Activated naive CD8-positive, alpha-beta T cell treated with anti-CD3 and anti-CD28 coated beads, Interleukin-2, amount 50 U/mL, for 24 hours (primary cell): ENCODE results near the gene ACTG1.

Source experiments
- ATAC-seq: fragments of 150-1000 bp; cut with Tn5 transposase; one replicate; pipeline ENCODE4 v1.10.0; 2021
- DNase-seq: peaks from one replicate; pipeline ENCODE4 v3.0.0; 2021
- H3K27ac Mint-ChIP-seq: one replicate; pipeline ENCODE4 v1.8.0; 2021; ENCODE audit warnings: mild to moderate bottlenecking, mixed read lengths
- H3K27me3 Mint-ChIP-seq: one replicate; pipeline ENCODE4 v1.8.0; 2021; ENCODE audit warnings: mixed read lengths
- H3K36me3 Mint-ChIP-seq: one replicate; pipeline ENCODE4 v1.8.0; 2021; ENCODE audit warnings: low read depth, mixed read lengths
- H3K4me1 Mint-ChIP-seq: one replicate; pipeline ENCODE4 v1.8.0; 2021; ENCODE audit warnings: mixed read lengths
- H3K4me3 Mint-ChIP-seq: one replicate; pipeline ENCODE4 v1.8.0; 2021; ENCODE audit warnings: mild to moderate bottlenecking, moderate library complexity, mixed read lengths
- H3K9me3 Mint-ChIP-seq: one replicate; pipeline ENCODE4 v1.8.0; 2021; ENCODE audit warnings: mixed read lengths

ACTG1 gene

GRCh38 chr17:81468770-81469121, 43.9 kb downstream of the ACTG1 start:
- H3K27me3 Mint-ChIP-seq, result no peaks in the 10 kb centered on the region
- H3K4me3 Mint-ChIP-seq, result no peak overlapping the region
- no peak overlapping the region for H3K27ac Mint-ChIP-seq
- no peaks in the 10 kb centered on the region for H3K4me1 Mint-ChIP-seq
- no peaks in the 10 kb centered on the region for H3K36me3 Mint-ChIP-seq
- no peak for ATAC-seq
- H3K9me3 Mint-ChIP-seq, result no peaks in the 10 kb centered on the region
- no peak for DNase-seq

- Mint-ChIP-seq H3K4me1 (no peaks in the 10 kb centered on the region), H3K27ac (no peak overlapping the region), H3K36me3 (no peaks in the 10 kb centered on the region), H3K27me3 (no peaks in the 10 kb centered on the region), H3K9me3 (no peaks in the 10 kb centered on the region), H3K4me3 (no peak overlapping the region)
- ATAC-seq (no peak), DNase-seq (no peak)
These were observed 44.4 kb downstream of the ACTG1 start for GRCh38 chr17:81468111-81468769.

- Mint-ChIP-seq H3K4me3 (no peak overlapping the region), H3K36me3 (no peaks in the 10 kb centered on the region), H3K27ac (no peak overlapping the region), H3K9me3 (no peaks in the 10 kb centered on the region), H3K27me3 (no peaks in the 10 kb centered on the region), H3K4me1 (no peaks in the 10 kb centered on the region)
- no peak for ATAC-seq
- DNase-seq, result no peak
These were observed 45.8 kb downstream of the ACTG1 start for GRCh38 chr17:81466564-81467472.

- no peak for ATAC-seq
- no peak overlapping the region for H3K27ac Mint-ChIP-seq
These were observed 46.7 kb downstream of the ACTG1 start for GRCh38 chr17:81465910-81466309.

GRCh38 chr17:81464586-81464985, 48.0 kb downstream of the ACTG1 start:
- no peaks in the 10 kb centered on the region for H3K36me3 Mint-ChIP-seq
- no peak overlapping the region for H3K27ac Mint-ChIP-seq
- H3K4me1 Mint-ChIP-seq, result no peaks in the 10 kb centered on the region
- ATAC-seq, result no peak
- no peak for DNase-seq
- H3K27me3 Mint-ChIP-seq, result no peaks in the 10 kb centered on the region
- H3K4me3 Mint-ChIP-seq, result no peak overlapping the region
- no peaks in the 10 kb centered on the region for H3K9me3 Mint-ChIP-seq

More at GRCh38 chr17:81465910-81466309, 46.7 kb downstream of the ACTG1 start:
- no peaks in the 10 kb centered on the region for H3K9me3 Mint-ChIP-seq
- H3K4me3 Mint-ChIP-seq, result no peak overlapping the region
- no peak for DNase-seq
- no peaks in the 10 kb centered on the region for H3K36me3 Mint-ChIP-seq
- no peaks in the 10 kb centered on the region for H3K4me1 Mint-ChIP-seq
- no peaks in the 10 kb centered on the region for H3K27me3 Mint-ChIP-seq

- no peak for DNase-seq
- H3K4me1 Mint-ChIP-seq, result no peaks in the 10 kb centered on the region
- H3K9me3 Mint-ChIP-seq, result no peaks in the 10 kb centered on the region
- no peaks in the 10 kb centered on the region for H3K27me3 Mint-ChIP-seq
- no peak for ATAC-seq
- H3K27ac Mint-ChIP-seq, result no peak overlapping the region
- no peaks in the 10 kb centered on the region for H3K36me3 Mint-ChIP-seq
- H3K4me3 Mint-ChIP-seq, result no peak overlapping the region
These were observed 49.1 kb downstream of the ACTG1 start for GRCh38 chr17:81463506-81463905.

- ATAC-seq (no peak), DNase-seq (no peak)
- Mint-ChIP-seq H3K36me3 (no peaks in the 10 kb centered on the region), H3K4me3 (no peak overlapping the region), H3K27me3 (no peaks in the 10 kb centered on the region), H3K9me3 (no peaks in the 10 kb centered on the region), H3K27ac (no peak overlapping the region), H3K4me1 (no peaks in the 10 kb centered on the region)
These were observed 50.0 kb downstream of the ACTG1 start for GRCh38 chr17:81462506-81463125.

- Mint-ChIP-seq H3K4me3 (no peak overlapping the region), H3K36me3 (no peaks in the 10 kb centered on the region), H3K27me3 (no peaks in the 10 kb centered on the region), H3K27ac (no peak overlapping the region), H3K4me1 (no peaks in the 10 kb centered on the region), H3K9me3 (no peaks in the 10 kb centered on the region)
- ATAC-seq, result no peak
- no peak for DNase-seq
These were observed 50.7 kb downstream of the ACTG1 start for GRCh38 chr17:81461607-81462500.

GRCh38 chr17:81460856-81461460, 51.6 kb downstream of the ACTG1 start:
- H3K27me3 Mint-ChIP-seq, result no peaks in the 10 kb centered on the region
- no peaks in the 10 kb centered on the region for H3K4me1 Mint-ChIP-seq
- no peak overlapping the region for H3K4me3 Mint-ChIP-seq
- no peaks in the 10 kb centered on the region for H3K9me3 Mint-ChIP-seq
- H3K36me3 Mint-ChIP-seq, result no peaks in the 10 kb centered on the region
- no peak for DNase-seq
- H3K27ac Mint-ChIP-seq, result no peak overlapping the region
- no peak for ATAC-seq
